HS-5 (cell line): Measurements from ENCODE around the gene MFSD11.
"Not testable (repeated sequence)": the region's sequence is repeated elsewhere in the genome, so short reads cannot be mapped to it uniquely, and the experiment has no call there.

Experiments used
- DNase-seq: peaks from one replicate; pipeline ENCODE4 v3.0.0-alpha.2; 2012; ENCODE audit warnings: low read depth

Gene MFSD11

DNA sequence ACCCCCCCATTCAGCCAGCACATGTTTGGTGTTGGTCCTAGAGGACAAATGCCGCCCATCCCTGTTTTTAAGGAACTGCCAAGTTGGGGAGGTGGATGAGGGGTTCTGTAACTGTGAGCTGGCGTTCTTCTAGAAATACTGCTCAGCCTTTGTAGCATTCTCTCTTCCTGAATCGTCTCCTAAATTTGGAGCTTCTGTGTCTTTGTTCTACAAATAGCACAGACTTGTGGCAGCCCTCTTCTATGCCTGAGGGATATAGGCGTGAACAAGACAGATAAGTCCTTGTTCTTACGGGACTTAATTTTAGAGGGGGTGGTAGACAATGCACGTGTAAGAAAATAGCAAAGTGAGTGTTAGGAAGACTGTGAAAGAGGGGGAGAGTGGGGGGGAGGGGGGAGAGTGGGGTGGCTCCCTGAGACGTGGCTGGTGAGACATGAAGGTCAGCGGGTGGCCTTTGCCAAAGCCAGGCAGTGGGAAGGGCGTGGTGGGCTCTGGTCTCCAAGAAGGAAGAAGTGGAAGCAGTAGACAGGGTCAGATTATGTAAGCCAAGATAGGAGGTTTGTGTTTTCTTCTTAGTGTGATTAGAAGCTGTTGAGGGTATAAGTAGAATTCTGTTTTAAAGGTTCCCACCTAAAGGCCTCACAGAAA is 9.9 kb downstream of the MFSD11 start:
- DNase-seq: no peak

DNA sequence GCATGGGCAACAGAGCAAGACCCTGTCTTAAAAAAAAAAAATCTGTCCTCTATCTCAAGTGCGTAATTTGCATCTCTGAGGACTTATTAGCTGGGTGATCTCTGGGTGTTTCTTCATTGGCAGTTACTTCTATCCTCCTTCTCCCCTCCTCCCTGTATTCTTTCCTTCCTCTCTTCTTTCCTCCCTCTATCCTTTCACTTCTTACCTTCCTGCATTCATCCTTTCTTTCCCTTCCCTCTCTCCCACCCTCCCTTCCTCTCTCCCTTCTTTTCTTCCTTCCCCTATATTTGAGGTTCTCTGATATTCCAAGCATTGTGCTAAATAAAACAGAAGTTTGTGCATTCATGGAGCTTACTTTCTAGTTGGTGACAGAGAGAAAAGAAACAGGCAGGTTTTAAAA is 10.7 kb downstream of the MFSD11 start:
- DNase-seq: no peak

DNA sequence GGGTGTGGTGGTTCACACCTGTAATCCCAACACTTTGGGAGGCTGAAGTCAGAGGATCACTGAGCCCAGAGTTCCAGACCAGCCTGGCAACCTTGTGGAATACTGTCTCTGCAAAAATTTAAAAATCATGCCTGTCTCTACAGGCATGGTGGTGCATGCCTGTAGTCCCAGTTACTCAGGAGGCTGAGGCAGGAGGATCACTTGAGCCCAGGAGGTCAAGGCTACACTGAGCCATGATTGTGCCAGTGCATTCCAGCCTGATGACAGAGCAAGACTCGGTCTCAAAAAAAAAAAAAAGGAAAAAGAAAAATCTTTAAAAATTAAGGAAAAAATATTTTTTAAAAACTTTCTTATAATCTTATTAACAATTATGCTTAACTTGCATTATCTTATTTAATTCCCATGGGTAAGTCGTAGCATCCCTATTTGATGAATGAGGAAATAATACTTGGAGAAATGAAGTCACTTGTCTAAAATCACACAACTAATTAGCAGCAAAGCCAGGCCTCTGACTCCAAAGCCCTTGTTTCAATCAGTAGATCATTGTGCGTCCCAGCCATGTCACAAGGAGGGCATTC is 13.6 kb downstream of the MFSD11 start:
- no peak for DNase-seq

DNA sequence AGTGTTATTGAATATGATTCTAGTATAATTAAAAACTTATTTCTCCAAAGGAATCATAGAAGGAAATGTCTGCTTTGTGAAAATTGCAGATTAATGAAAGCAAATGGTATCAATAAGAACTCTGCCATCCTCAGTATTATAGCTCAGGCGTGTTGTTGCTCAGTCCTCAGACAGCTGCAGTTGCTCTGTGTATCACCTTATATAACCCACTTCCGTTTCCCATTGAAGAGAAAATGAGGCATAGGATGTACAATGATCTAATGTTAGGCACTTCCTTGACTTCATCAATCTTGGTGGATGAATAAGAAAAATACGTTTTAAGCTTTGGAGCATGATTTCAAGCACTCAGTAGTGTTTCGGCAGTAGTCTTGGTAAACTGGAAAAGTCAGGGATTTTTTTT is 14.1 kb downstream of the MFSD11 start:
- no peak for DNase-seq

DNA sequence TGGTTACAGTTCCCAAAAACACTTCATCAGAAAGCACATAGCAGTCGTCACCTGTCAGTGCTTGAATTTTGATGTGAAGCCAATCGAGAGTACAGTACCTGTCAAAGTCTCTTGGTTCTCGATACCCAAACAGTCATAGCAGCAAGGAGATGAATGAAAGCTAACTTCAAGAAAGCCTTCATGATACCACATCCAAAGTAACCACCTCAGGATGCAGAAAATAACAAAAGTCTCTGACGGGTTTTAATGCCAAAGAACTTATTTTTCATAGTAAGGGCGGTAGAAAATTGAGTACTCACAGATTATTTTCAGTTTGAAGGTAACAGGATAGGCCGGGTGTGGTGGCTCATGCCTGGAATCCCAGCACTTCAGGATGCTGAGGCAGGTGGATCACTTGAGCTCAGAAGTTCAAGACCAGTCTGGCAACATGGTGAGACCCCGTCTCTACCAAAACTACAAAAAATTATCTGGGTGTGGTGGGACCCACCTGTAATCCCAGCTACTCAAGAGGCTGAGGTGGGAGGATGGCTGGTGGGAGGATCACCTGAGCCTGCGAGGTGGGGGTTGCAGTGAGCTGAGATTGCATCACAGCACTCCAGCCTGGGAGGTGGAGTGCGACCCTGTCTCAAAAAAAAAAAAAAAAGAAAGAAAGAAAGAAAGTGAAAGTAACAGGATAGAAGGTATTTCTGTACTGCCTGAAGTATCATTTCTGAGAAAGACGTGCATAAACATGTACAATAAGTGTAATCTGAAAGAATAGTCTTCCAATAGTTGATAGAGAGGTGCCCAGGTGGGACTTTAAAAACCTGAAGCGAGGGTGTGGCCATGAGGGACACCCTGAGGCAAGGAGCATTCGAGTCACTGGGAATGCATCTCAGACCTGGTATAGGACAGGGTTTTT is 15.4 kb downstream of the MFSD11 start:
- no peak for DNase-seq

DNA sequence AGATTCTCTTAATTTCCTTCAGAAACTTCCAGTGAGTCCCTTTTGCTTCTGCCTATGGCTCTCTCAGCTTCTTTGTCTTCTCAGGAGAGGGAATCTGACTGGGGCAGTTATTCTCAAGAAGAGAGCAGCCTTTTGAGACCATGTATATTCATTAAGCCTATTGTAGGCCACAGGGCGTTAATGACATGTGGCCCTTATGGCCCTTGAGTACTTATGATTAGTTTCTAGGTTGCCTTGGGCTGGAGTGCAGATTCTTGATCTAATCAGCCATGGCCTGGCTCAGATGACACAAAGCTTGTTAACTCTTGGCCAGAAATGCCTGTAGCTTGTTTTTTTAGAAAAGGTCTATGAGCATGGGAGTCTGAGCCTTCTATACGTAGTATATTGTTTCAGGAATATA is 17.4 kb downstream of the MFSD11 start:
- DNase-seq: no peak

DNA sequence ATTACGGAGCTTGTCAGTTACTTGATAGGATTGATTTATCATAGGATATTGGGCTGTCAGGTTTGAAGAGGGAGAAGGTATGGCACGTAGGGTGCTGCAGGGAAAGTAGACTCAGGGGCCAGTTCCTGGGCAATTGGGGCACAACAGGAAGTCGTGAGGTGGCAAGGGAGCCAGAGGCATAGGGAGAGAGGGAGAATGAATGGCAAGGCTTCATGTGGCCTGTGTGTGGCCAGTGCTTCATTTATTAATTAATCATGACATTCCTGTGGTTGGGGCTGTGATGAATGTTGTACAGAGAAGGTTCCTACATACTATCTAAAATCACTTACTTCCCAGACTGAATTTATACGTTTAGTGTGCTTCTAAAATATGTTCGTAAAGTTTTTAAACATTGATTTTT is 19.3 kb downstream of the MFSD11 start:
- DNase-seq: no peak

DNA sequence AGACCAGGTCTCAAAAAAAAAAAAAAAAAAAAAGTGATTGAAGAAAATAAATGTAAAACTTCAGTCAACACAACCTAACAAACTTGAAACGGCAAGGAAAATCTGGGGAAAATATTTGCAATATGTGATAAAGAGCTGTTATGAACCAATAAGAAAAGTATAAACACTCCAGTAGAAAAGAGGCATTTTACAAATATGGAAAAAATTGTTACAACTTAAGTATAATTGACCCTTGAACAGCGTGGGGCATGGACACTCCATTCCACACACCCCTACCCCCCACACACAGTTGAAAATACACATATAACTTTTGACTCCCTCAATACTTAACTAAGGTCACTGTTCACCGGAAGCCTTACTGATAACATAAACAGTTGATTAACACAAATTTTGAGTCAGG is 20.7 kb downstream of the MFSD11 start:
- no peak for DNase-seq

DNA sequence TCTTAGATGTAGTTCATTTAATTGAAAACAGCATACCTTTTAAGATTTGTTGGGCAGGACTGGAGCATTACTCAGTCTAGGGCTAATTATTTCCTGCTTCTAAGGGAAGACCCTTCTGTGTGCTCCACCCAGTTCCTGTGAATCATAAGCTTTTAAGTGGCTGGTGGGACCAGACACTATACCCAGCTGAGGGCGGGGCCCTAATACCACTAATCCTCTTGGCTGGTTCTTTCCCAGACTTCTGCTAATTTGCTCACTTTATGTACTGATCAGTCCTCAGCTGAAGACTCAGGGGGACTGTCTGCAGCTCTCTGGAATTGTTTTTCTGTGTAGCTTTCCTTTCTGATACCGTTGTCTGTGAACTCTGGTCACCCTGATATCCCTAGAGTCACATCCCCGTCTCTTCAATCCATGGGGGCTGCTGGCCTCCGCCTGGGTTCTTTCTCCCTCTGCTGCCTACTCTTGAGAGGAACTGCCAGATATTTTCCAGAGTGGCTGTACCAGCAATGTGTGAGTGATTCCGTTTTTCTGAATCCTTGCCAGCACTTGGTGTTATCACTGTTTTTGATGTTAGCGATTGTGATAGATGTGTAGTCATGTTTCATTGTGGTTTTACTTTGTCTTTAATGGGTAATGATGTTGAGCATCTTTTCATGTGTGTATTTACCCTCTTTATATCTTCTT is 35.1 kb downstream of the MFSD11 start:
- peak; percentile 77 for DNase-seq

DNA sequence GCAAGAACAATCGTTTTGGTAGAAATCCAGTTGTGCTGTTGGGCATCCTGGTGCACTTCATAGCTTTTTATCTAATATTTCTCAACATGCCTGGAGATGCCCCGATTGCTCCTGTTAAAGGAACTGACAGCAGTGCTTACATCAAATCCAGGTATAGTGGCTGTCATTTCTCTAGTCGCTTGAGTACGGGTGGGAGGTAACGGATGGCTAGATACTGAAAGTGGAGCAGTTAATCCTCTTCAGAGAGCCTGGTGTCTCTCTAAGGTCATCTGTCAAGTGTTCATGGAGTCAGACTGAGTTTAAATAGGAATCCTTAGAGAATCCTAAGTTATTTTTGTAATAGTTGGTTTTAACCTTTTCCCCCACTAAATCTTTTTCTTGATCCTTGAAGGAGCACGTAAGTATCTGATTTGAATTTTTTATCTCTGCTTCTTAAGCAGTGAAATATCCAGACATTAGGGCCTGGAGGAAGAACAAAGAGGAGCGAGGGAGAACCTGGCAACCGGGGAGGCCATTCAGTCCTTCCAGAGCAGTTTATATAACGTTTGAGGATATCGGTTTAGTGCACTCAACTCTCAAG is 37.2 kb downstream of the MFSD11 start:
- no peak for DNase-seq

DNA sequence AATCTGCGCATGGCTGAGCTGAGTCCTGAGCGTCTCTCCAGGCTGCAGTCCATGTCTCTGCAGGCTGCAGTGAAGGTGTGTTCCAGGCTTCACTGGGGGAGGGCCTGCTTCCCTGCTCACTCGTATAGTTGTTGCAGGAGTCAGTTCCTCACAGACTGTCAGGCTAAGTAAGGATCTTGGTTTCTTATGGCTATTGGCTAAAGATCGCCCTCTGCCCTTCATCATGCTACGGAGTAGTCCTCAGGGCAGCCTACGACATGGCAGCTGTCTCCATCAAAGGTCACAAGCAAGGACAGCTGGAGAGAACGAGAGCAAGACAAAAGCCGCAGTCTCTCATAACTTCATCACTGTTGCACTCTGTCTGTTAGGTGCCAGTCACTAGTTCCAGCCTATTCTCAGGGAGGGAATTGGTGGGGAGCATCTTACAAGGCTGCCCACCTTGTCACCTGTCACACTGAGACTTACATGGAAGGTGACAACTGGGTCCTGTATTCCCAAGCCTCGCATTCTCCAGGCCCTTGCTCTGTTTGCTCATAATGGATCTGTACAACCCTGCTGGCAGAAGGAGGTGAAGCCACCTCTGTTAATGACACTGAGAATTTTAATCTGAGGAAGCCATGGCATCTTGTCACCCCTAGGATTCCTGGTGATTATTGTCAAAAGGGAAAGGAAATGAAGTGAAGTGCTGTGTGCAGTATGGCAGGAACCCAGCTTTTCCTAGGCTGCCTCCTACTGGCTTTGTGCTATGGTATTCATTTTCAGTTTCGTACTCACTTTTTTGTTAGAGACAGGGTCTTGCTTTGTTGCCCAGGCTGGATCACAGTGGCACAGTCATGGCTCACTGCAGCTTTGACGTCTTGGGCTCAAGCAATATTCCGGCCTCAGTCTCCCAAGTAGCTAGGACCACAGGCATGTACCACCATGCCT is 43.4 kb downstream of the MFSD11 start:
- no peak for DNase-seq

DNA sequence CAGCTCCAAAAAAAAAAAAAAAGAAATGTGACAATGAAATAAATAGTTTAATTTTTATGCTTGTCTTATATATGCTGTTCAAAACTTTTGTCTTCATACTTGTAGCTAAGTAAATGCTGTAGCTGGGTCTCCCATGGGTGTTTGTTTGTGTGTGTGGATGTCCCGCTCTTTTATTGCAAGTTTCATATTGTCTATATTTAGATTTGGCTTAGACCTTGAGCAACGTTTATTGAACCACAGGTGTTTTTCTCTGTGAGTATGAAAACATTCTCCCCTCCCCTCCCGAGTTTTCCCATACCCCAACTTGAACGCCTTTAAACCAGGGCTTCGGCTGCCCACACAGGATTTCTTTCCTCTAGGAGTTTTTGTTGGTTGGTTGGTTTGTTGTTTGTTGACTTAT is 45.2 kb downstream of the MFSD11 start:
- no peak for DNase-seq

DNA sequence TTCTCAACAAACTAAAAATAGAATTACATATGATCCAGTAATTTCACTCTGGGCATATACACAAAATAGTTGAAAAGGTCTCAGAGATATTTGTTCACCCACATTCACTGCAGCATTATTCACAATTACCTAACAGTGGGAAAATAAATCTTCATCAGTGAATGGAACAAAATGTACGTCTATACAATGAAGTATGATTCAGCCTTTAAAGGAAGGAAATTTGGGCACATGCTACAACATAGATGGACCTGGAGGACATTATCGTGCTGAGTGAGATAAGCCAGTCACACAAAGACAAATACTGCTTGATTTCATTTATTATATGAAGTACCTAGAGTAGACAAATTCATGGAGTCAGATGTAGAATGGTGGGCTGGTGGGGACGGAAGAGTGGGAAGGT is 47.0 kb downstream of the MFSD11 start:
- no peak for DNase-seq

DNA sequence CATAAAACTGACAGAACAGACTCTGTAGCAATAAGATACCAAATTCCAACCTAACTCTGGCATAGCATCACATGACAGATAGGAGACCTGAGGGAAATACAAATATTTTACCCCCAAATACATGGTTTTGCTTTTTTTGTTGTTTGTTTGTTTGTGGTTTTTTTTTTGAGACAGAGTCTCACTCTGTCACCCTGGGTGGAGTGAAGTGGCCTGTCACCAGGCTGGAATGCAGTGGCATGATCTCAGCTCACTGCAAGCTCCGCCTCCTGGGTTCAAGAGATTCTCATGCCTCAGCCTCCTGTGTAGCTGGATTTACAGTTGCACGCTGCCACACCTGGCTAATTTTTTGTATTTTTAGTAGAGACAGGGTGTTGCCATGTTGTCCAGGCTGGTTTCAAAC is 49.9 kb downstream of the MFSD11 start:
- DNase-seq: not testable (repeated sequence)

DNA sequence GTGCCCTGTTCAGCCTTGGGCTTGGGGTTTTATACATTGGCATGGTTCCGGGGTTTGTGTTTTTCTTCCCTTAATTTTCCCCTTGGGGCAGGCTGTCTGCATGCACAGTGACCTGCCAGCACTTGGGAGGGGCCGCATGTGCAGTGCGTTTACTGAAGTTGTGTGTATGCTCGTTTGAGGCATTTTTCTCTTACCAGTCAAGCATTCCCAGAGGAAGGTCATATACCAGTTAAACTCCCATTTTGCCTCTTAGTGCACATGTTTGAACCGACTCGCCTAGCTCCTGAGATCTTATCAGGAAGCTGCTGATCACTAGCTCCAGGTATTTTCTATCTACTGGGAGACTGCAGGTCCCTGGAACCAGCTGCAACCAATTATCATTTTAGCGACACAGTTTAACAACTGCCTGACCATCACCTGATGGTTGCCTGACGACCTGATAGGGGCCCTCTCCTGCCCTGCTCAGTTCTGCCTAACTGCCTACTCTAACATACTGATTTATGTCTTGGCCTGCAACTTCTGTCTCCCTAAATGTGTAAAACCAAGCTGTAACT is 51.4 kb downstream of the MFSD11 start:
- no peak for DNase-seq

DNA sequence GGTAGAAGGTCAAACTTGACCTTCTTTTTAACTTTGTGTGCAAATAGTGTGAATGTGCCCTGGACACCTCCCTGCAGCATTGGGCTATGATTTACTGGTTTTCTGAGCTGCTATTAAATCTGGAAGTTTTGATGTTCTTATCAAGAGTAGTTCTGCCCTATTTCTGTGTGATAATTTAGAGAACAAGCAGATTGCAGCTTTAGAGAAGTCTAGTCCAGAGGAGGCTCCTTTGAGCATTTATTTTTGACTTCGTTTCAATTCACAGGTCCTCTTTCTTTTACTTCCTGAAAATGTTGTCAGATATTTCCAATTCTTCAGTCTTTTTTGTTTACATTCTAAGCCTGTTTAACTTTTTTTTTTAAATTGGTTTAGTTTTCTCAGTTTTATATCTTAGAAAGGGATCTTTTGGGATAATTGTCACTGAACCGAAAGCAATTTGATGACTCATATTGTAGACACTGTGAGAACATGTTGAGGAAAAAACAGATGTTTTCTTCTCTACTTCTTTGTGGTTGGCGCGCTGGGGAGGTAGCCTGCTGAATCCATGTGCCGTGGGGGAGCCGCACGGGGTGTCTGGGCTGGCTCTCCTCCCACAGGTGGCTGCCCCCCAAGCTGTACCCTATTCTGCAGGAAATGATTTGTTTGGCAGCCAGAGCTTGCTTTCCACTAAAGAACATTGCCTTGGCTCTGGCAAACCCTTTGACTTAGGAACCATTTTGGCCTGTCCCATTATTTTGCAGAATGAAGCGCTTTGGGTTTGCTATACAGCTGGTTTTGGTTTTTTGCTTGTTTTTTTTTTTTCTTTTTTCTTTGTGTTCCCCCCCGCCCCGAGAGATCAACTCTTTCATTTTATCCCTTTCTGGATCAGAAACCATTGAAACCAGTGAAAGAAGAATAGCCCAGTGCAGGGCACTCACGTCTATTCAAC is 53.4 kb downstream of the MFSD11 start:
- peak; percentile 28 for DNase-seq

DNA sequence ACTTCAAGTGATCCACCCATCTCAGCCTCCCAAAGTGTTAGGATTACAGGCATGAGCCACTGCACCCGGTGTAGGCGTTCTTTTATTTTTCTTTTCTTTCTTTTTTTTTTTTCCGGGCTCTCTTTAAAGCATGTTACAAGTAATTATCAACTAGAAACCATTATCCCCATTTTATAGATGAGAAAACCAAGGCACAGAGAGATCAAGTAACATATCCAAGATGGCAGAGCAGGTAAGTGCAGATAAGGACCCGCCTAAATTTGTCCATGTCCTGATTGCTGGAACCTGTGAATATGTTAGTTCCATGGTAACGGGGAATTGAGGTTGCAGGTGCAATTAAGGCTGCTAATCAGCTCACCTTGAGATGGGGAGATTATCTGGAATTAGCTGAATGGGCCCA is 54.4 kb downstream of the MFSD11 start:
- no peak for DNase-seq

DNA sequence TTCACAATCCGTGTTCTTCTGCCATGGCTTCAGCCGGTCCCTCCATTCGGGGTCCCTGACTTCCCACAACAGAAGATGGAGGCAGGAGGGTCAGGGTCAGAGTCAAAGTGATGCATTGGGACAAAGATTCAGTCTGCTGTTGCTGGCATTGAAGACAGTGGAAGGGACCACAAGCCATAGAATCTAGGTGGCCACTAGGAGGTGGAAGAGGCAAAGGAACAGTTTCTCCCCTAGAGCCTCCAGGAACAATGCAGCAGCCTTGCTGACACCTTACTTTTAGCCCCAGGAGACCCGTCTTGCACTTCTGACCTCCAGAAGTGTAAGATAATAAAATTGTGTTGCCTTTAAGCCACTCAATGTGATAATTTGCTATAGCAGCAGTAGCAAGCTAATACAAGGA is 55.9 kb downstream of the MFSD11 start:
- no peak for DNase-seq

DNA sequence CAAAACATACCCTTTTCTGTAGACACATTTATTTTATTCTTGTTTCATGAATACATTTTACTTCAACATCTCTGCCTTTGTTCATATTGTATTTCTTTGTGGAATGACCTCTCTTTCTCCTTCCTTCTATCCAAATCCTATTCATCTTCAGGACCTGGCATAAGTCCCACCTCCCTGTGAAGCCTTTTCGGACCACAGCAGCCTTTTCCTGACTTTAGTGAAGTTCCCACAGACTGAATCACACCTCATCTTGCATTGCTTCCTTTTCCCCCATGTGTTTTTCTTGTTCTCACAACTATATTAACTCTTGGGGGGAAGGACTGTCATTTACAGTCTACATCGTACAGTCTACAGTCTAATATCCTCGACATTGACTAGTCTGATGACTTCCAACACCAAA is 58.2 kb downstream of the MFSD11 start:
- DNase-seq: no peak
